ENCODE data around the gene NRROS. TPM values are rescaled to one million over a fixed set of nuclear protein-coding genes. Genes with fewer than 3 reads are reported as not detected.

Gene NRROS
- polyA plus RNA-seq, 1 of the 3 experiments (the other 2 are of a cell fraction): 0.25 TPM

DNA sequence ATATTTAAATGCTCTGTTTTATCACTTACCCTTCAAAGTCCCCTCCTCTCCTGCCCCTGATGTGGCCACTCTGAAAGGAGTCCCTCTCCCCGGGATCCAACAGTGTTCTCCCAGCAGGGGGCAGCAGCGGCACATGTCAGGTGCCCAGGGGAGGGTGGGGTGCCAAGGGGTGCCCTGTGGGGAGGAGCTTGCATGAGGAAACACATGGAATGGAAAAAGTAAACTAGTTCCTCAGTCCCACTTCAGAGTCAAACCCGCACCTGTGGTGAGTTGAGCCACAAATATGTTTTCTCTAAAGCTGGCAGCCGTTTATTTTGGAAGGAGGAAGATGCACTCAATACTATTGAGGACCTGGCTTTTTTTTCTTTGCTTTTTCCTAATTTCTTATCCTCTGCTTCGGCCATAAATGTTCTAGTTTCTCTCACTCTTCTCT, 30.1 kb upstream of the NRROS start:
- no peaks in the 10 kb centered on the region for H4K20me1 ChIP-seq (ENCODE audit: insufficient read depth)

DNA sequence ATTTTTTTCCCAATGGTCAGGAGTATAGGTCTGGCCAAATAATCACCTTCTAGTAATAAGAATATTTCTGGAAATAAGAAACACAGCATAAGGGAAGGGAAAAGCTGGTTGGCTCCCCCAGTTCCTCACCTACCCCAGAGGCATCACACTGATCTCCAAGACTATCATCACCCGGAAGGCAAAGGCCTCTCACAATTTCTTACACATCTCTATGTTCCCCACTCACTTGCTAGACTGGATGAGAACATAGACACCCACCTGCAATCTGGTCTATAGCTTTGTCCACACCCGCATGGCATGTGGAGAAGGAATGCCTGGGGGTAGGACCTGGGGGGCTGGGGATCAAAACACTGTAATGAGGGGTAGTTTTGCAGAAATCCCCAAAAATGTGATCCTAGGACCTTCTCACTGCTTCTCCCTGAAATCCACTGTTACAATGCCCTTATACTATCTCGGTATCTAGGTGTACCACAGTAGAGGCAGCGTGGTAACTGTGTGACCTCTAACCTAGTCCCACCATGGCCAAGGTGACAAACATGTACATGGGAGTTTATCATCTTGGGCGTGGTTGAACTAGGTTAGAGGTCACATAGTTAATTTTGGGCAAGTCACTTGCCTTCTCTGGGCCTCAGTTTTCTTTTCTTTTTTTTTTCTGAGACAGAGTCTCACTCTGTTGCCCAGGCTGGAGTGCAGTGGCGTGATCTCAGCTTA, 29.5 kb upstream of the NRROS start:
- no peaks in the 10 kb centered on the region for H4K20me1 ChIP-seq (ENCODE audit: insufficient read depth)
- H3K79me2 ChIP-seq (ENCODE audit: insufficient read depth): no peaks in the 10 kb centered on the region
- H3K9me2 ChIP-seq: no peaks in the 10 kb centered on the region
- no peaks in the 10 kb centered on the region for H3F3A ChIP-seq (replicated peaks; ENCODE audit: insufficient read depth)
- no peaks in the 10 kb centered on the region for H3K27me3 ChIP-seq (ENCODE audit: insufficient read depth)
- ChIA-PET POLR2A (no interaction called here), CTCF (interaction anchor here (0.5 to 4.6 kb wide), 33 partner anchors 8 to 393 kb away, joined by 3 to 54 read pairs (median 4); partner anchors contain the start of gene NCBP2)
- no peak for DNase-seq
- WGBS (ENCODE audit: low lambda C conversion rate): 84% methylated on average over 6 of the region's 6 CpGs
- no peak overlapping the region for H3K27ac ChIP-seq (ENCODE audit: low read depth in 2 of 2, low read length in 1 of 2)
- H3K9me3 ChIP-seq: 0 out of 2 replicates have a peak, but pooled peaks cover 3% of the 10 kb centered on the region
- no peaks in the 10 kb centered on the region for H3K36me3 ChIP-seq (replicated peaks in 1 of 2; ENCODE audit: control insufficient read depth in 1 of 2, insufficient read depth in 2 of 2, low read length in 1 of 2)
- no peak overlapping the region for H3K9ac ChIP-seq
- H3K4me1 ChIP-seq (ENCODE audit: control insufficient read depth in 1 of 2, insufficient read depth in 2 of 2, low read depth in 1 of 2, low read length in 1 of 2): peaks cover 7 to 9% of the 10 kb centered on the region in 2 experiments; a peak in 2 of 4 replicates
- H3K4me2 ChIP-seq: no peak overlapping the region
- no peak overlapping the region for H2AFZ ChIP-seq (ENCODE audit: low read depth)
- H3K4me3 ChIP-seq (ENCODE audit: low read depth in 2 of 2, low read length in 1 of 2): no peak overlapping the region
- TF ChIP-seq MEF2A (IDR thresholded peaks at IDR 0.05; ENCODE audit: borderline replicate concordance, low read depth): no peak
- no peak for TF ChIP-seq RXRA (IDR thresholded peaks at IDR 0.05; ENCODE audit: borderline replicate concordance, low read depth)
- no peak for TF ChIP-seq TEAD4 (IDR thresholded peaks at IDR 0.05; ENCODE audit: borderline replicate concordance, insufficient read depth)
- no peak for TF ChIP-seq RFX5 (IDR thresholded peaks at IDR 0.05; ENCODE audit: low read length)
- no peak for TF ChIP-seq GABPA (IDR thresholded peaks at IDR 0.05; ENCODE audit: low read depth)
- no peak for TF ChIP-seq POLR2AphosphoS5 (IDR thresholded peaks at IDR 0.05; ENCODE audit: low read depth, low read length)
- TF ChIP-seq NRF1 (IDR thresholded peaks at IDR 0.05; ENCODE audit: low read depth, low read length): no peak
- no peak for TF ChIP-seq MXI1 (IDR thresholded peaks at IDR 0.05; ENCODE audit: low read depth, low read length)
- TF ChIP-seq SIN3A (IDR thresholded peaks at IDR 0.05; ENCODE audit: borderline replicate concordance, low read depth, low read length): no peak
- TF ChIP-seq TAF1 (IDR thresholded peaks at IDR 0.05; ENCODE audit: borderline replicate concordance, low read depth, low read length): no peak
- no peak for TF ChIP-seq RAD21 (IDR thresholded peaks at IDR 0.05; ENCODE audit: low read length)
- no peak for TF ChIP-seq EP300 (IDR thresholded peaks at IDR 0.05; ENCODE audit: borderline replicate concordance in 1 of 2, low read depth in 1 of 2, low read length in 1 of 2)
- TF ChIP-seq USF2 (IDR thresholded peaks at IDR 0.05; ENCODE audit: borderline replicate concordance, low read depth, low read length): no peak
- TF ChIP-seq NFIC (IDR thresholded peaks at IDR 0.05; ENCODE audit: borderline replicate concordance): no peak
- TF ChIP-seq EZH2phosphoT487 (IDR thresholded peaks at IDR 0.05; ENCODE audit: borderline replicate concordance, low read depth): no peak
- TF ChIP-seq GATA2 (CRISPR knock-in tag; IDR thresholded peaks at IDR 0.05): no peak
- TF ChIP-seq TCF12 (IDR thresholded peaks at IDR 0.05): no peak
- TF ChIP-seq YY1 (IDR thresholded peaks at IDR 0.05; ENCODE audit: low read depth): no peak

More for the DNA sequence above, 30.1 kb upstream of the NRROS start:
- H3K4me3 ChIP-seq (ENCODE audit: low read depth in 2 of 2, low read length in 1 of 2): no peak overlapping the region; a peak in 1 of 4 replicates
- no peak overlapping the region for H3K4me2 ChIP-seq
- H3K9me3 ChIP-seq: 0 out of 2 replicates have a peak, but pooled peaks cover 3% of the 10 kb centered on the region
- WGBS (ENCODE audit: low lambda C conversion rate): 38% methylated on average over 5 of the region's 5 CpGs
- H3K36me3 ChIP-seq (replicated peaks in 1 of 2; ENCODE audit: control insufficient read depth in 1 of 2, insufficient read depth in 2 of 2, low read length in 1 of 2): no peaks in the 10 kb centered on the region
- TF ChIP-seq RAD21 (IDR thresholded peaks at IDR 0.05; ENCODE audit: low read length) (peak; percentile 90), SMC3 (IDR thresholded peaks at IDR 0.05; ENCODE audit: low read depth, low read length) (peak; percentile 78), PBX3 (IDR thresholded peaks at IDR 0.05) (no peak), MXI1 (IDR thresholded peaks at IDR 0.05; ENCODE audit: low read depth, low read length) (0 out of 2 replicates have a peak, but pooled peaks have one; percentile 33), FOXM1 (IDR thresholded peaks at IDR 0.05; ENCODE audit: low read depth) (no peak)
- TF ChIP-seq, protein P1, sequence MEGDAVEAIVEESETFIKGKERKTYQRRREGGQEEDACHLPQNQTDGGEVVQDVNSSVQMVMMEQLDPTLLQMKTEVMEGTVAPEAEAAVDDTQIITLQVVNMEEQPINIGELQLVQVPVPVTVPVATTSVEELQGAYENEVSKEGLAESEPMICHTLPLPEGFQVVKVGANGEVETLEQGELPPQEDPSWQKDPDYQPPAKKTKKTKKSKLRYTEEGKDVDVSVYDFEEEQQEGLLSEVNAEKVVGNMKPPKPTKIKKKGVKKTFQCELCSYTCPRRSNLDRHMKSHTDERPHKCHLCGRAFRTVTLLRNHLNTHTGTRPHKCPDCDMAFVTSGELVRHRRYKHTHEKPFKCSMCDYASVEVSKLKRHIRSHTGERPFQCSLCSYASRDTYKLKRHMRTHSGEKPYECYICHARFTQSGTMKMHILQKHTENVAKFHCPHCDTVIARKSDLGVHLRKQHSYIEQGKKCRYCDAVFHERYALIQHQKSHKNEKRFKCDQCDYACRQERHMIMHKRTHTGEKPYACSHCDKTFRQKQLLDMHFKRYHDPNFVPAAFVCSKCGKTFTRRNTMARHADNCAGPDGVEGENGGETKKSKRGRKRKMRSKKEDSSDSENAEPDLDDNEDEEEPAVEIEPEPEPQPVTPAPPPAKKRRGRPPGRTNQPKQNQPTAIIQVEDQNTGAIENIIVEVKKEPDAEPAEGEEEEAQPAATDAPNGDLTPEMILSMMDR (IDR thresholded peaks at IDR 0.05): peak; percentile 85
- H3K27me3 ChIP-seq (ENCODE audit: insufficient read depth): no peaks in the 10 kb centered on the region
- peaks cover 7 to 9% of the 10 kb centered on the region in 2 experiments; a peak in 2 of 4 replicates for H3K4me1 ChIP-seq (ENCODE audit: control insufficient read depth in 1 of 2, insufficient read depth in 2 of 2, low read depth in 1 of 2, low read length in 1 of 2)
- POLR2A ChIA-PET: no interaction called here
- H3K79me2 ChIP-seq (ENCODE audit: insufficient read depth): no peaks in the 10 kb centered on the region
- H3K9ac ChIP-seq: no peak overlapping the region
- H3K9me2 ChIP-seq: no peaks in the 10 kb centered on the region
- no peak overlapping the region for H3K27ac ChIP-seq (ENCODE audit: low read depth in 2 of 2, low read length in 1 of 2)
- CTCF ChIA-PET: interaction anchor here (0.5 to 4.6 kb wide), 33 partner anchors 8 to 369 kb away, joined by 3 to 54 read pairs (median 4); partner anchors contain the start of gene NCBP2
- no peaks in the 10 kb centered on the region for H3F3A ChIP-seq (replicated peaks; ENCODE audit: insufficient read depth)
- peak; percentile 92 for DNase-seq
- peak overlapping the region; percentile 34; the same call in 1 of the 2 replicates for H2AFZ ChIP-seq (ENCODE audit: low read depth)
